HS-27A (cell line): ENCODE measurements around the gene MLF2.
A peak's percentile ranks its signal among the peaks of the same experiment; 100 is the strongest.
"Not testable (repeated sequence)": the region's sequence is repeated elsewhere in the genome, so short reads cannot be mapped to it uniquely, and the experiment has no call there.

ENCODE experiments used
- DNase-seq: peaks from one replicate; pipeline ENCODE4 v3.0.0-alpha.2; 2012; ENCODE audit warnings: low read depth, missing footprints

Gene MLF2

GRCh38 chr12:6734506-6735387 lies 18.2 kb downstream of the MLF2 start:
- no peak for DNase-seq

GRCh38 chr12:6730169-6730568 lies 22.8 kb downstream of the MLF2 start:
- no peak for DNase-seq

- DNase-seq, result no peak
Measured at GRCh38 chr12:6729186-6729585, 23.8 kb downstream of the MLF2 start.

GRCh38 chr12:6725350-6725749 lies 27.6 kb downstream of the MLF2 start:
- DNase-seq, result no peak

- no peak for DNase-seq
Measured at GRCh38 chr12:6724409-6724797, 28.5 kb downstream of the MLF2 start.

GRCh38 chr12:6723607-6724408 lies 29.1 kb downstream of the MLF2 start, which contains the start of gene COPS7A:
Gene COPS7A, plus strand, starts transcription at chr12:6724046. Its CDS starts 611 bp downstream, at chr12:6724657.
- DNase-seq, result peak; percentile 96

- DNase-seq, result no peak
Measured at GRCh38 chr12:6722863-6723262, 30.1 kb downstream of the MLF2 start.

GRCh38 chr12:6716874-6717437 lies 36.0 kb downstream of the MLF2 start:
- no peak for DNase-seq

GRCh38 chr12:6716031-6716873 lies 36.7 kb downstream of the MLF2 start:
- DNase-seq, result not testable (repeated sequence)

GRCh38 chr12:6708960-6709394 lies 44.0 kb downstream of the MLF2 start:
- DNase-seq, result no peak

GRCh38 chr12:6708351-6708750 lies 44.6 kb downstream of the MLF2 start:
- not testable (repeated sequence) for DNase-seq

- no peak for DNase-seq
Measured at GRCh38 chr12:6703631-6704030, 49.3 kb downstream of the MLF2 start.

- no peak for DNase-seq
Measured at GRCh38 chr12:6701078-6701768, 51.7 kb downstream of the MLF2 start.

GRCh38 chr12:6700646-6701051 lies 52.3 kb downstream of the MLF2 start, which contains the start of gene PIANP:
Gene PIANP, minus strand, starts transcription at chr12:6700815. Its CDS starts 2,754 bp downstream, at chr12:6698061.
- DNase-seq, result no peak

GRCh38 chr12:6699989-6700645 lies 52.8 kb downstream of the MLF2 start:
- no peak for DNase-seq

GRCh38 chr12:6699259-6699988 lies 53.5 kb downstream of the MLF2 start:
- no peak for DNase-seq

GRCh38 chr12:6698352-6699046 lies 54.4 kb downstream of the MLF2 start:
- DNase-seq, result no peak
